ENCODE measurements around the gene SAPCD1.
"Not testable (repeated sequence)": the region's sequence is repeated elsewhere in the genome, so short reads cannot be mapped to it uniquely, and the experiment has no call there.

The SAPCD1 gene

GRCh38 chr6:31801031-31801927 is 38.8 kb downstream of the SAPCD1 start:
- not testable (repeated sequence) for DNase-seq (ENCODE audit: low read depth)

- no peak for DNase-seq (ENCODE audit: low read depth)
These were observed 43.5 kb downstream of the SAPCD1 start for GRCh38 chr6:31805939-31806469.

- DNase-seq (ENCODE audit: low read depth), result peak; percentile 94
These were observed 44.2 kb downstream of the SAPCD1 start, which contains the start of gene LSM2 for GRCh38 chr6:31806470-31807272. Gene LSM2, minus strand, starts transcription at chr6:31806966. Its CDS starts 209 bp downstream, at chr6:31806757.

GRCh38 chr6:31808599-31808998 is 46.1 kb downstream of the SAPCD1 start:
- DNase-seq (ENCODE audit: low read depth), result not testable (repeated sequence)

GRCh38 chr6:31811645-31812044 is 49.2 kb downstream of the SAPCD1 start:
- DNase-seq (ENCODE audit: low read depth), result no peak

- no peak for DNase-seq (ENCODE audit: low read depth)
These were observed 51.0 kb downstream of the SAPCD1 start for GRCh38 chr6:31813465-31813849.
